OCI-LY7 (cell line): ENCODE measurements around the gene PHEX. TPM values are rescaled to one million over a fixed set of nuclear protein-coding genes. Genes with fewer than 3 reads are reported as not detected.

Experiments
- BruUV-seq: library from RNA; stranded (reverse); fragments of 400-500 nt; replicated peaks from 2 replicates; lab custom pipeline; 2021; lab: Mats Ljungman, UMichigan
- CTCF ChIA-PET: fragments of 300-600 bp; sonication (Branson Sonifier 250); formaldehyde crosslinking; loops from one replicate; lab custom pipeline; 2022; ENCODE audit warnings: antibody characterized with exemption; ENCODE audit not compliant: unreplicated experiment; lab: Charles Lee
- POLR2A ChIA-PET: fragments of 300-600 bp; sonication (Branson Sonifier 250); formaldehyde crosslinking; loops from one replicate; lab custom pipeline; 2022; ENCODE audit warnings: antibody characterized with exemption; lab: Charles Lee
- DNase-seq: peaks from one replicate; pipeline ENCODE4 v3.0.0-alpha.2; 2015; ENCODE audit warnings: low spot score
- H2AFZ ChIP-seq: fragments of 200-600 bp; sonication (generic), shearing (Covaris generic); 2 replicates; pipeline ENCODE4 v1.6.1; 2014; ENCODE audit warnings: mild to moderate bottlenecking, antibody characterized with exemption, low read length, moderate library complexity
- H3K27ac ChIP-seq: fragments of 200-600 bp; sonication (generic); 2 replicates; pipeline ENCODE4 v1.5.1; 2014; ENCODE audit warnings: mixed run types, low read depth, mild to moderate bottlenecking, moderate library complexity, low read length, inconsistent platforms; ENCODE audit not compliant: poor library complexity, severe bottlenecking
- H3K36me3 ChIP-seq: fragments of 200-600 bp; sonication (generic); 2 replicates; pipeline ENCODE4 v1.6.1; 2014; ENCODE audit warnings: mild to moderate bottlenecking, antibody characterized with exemption, low read length, moderate library complexity, mixed read lengths; ENCODE audit not compliant: insufficient read depth
- H3K4me1 ChIP-seq: fragments of 200-600 bp; sonication (generic); 2 replicates; pipeline ENCODE4 v1.5.1; 2014; ENCODE audit warnings: mild to moderate bottlenecking, low read length; ENCODE audit not compliant: insufficient read depth, poor library complexity, severe bottlenecking
- H3K4me2 ChIP-seq: fragments of 200-600 bp; sonication (generic); 2 replicates; pipeline ENCODE4 v1.6.1; 2014; ENCODE audit warnings: mild to moderate bottlenecking, low read length
- H3K4me3 ChIP-seq: fragments of 200-600 bp; sonication (generic); 2 replicates; pipeline ENCODE4 v1.5.1; 2014; ENCODE audit warnings: mild to moderate bottlenecking, low read depth, low read length; ENCODE audit not compliant: poor library complexity, severe bottlenecking
- H3K79me2 ChIP-seq: fragments of 200-600 bp; sonication (generic); 2 replicates; pipeline ENCODE4 v1.6.1; 2016; ENCODE audit warnings: low read depth, mild to moderate bottlenecking, low read length, moderate library complexity, mixed read lengths; ENCODE audit not compliant: insufficient read depth
- H3K9me2 ChIP-seq: fragments of 200-600 bp; sonication (generic); 2 replicates; pipeline ENCODE4 v1.6.1; 2016; ENCODE audit warnings: mild to moderate bottlenecking, low read length, mixed read lengths; ENCODE audit not compliant: insufficient read depth
- H3K9me3 ChIP-seq: fragments of 200-600 bp; sonication (generic); 2 replicates; pipeline ENCODE4 v1.6.1; 2014; ENCODE audit warnings: mild to moderate bottlenecking, mixed run types, low read length, mixed read lengths
- H4K20me1 ChIP-seq: fragments of 200-600 bp; sonication (generic); 2 replicates; pipeline ENCODE4 v1.6.1; 2014; ENCODE audit warnings: mild to moderate bottlenecking, antibody characterized with exemption, low read length, moderate library complexity, mixed read lengths; ENCODE audit not compliant: insufficient read depth
- EZH2phosphoT487 ChIP-seq: fragments of 200-600 bp; sonication (generic); IDR thresholded peaks from 2 replicates; pipeline ENCODE4 v1.6.1; 2018; ENCODE audit warnings: low read depth, borderline replicate concordance, mild to moderate bottlenecking, mixed run types, antibody characterized with exemption, low read length, moderate library complexity, mixed read lengths
- intact Hi-C: fragments of 100-400 bp; cut with micrococcal nuclease; formaldehyde crosslinking; loops from one replicate; pipeline ENCODE4 v1.10.0; 2022; ENCODE audit not compliant: unreplicated experiment
- total RNA-seq, 2 experiments: library from RNA; depleted of rRNA in 1 of 2; stranded (reverse); fragments of >200 nt in 1 of 2; shearing (Covaris generic) in 1 of 2; gene quantifications; 2 replicates each; pipeline ENCODE4 v1.2.3, GENCODE V29; 2014 to 2022
- TF ChIP-seq, protein P1 (sequence below): fragments of 200-600 bp; sonication (generic); conservative IDR thresholded peaks from 2 replicates; pipeline ENCODE4 v1.5.1; 2014; ENCODE audit warnings: mild to moderate bottlenecking, antibody characterized with exemption, low read length, moderate library complexity, mixed read lengths

The PHEX gene
- total RNA-seq, 2 experiments from 2014 or later = 0.09 TPM; not detected in 1

DNA sequence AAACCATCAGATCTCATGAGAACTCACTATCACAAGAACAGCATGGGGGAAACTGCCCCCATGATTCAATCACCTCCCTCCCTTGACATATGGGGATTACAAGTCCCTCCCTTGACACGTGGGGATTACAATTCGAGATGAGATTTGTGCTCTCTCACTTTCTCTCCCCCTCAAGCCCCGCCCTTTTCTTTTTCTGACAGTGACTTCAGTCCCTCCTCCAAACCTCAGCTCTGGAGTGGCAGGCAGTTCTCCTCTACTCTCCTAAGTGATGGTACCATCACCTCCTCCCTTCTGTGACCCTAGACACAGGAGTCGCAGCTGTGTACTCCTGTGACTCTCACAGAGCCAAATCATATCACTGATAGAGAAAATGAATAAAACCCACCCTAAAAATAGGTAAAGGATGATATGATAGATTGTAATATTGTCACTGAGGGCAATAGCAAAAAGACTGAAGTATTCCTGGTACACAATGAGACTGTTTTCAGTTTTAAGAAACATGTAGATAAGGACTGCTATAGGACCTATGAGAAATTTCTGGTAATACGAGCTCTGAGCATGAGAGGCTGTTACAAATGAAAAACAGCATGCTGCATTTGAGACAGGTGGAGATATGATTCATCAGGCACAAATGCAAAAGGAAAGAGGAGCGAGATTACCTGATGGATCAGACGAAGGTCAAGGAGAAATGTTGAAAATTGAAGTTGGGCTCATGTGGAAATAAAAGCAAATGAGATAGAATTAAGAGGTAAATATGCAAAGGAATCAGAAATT, 139.3 kb downstream of the PHEX start:
- TF ChIP-seq, protein P1, sequence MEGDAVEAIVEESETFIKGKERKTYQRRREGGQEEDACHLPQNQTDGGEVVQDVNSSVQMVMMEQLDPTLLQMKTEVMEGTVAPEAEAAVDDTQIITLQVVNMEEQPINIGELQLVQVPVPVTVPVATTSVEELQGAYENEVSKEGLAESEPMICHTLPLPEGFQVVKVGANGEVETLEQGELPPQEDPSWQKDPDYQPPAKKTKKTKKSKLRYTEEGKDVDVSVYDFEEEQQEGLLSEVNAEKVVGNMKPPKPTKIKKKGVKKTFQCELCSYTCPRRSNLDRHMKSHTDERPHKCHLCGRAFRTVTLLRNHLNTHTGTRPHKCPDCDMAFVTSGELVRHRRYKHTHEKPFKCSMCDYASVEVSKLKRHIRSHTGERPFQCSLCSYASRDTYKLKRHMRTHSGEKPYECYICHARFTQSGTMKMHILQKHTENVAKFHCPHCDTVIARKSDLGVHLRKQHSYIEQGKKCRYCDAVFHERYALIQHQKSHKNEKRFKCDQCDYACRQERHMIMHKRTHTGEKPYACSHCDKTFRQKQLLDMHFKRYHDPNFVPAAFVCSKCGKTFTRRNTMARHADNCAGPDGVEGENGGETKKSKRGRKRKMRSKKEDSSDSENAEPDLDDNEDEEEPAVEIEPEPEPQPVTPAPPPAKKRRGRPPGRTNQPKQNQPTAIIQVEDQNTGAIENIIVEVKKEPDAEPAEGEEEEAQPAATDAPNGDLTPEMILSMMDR = no peak
- TF ChIP-seq EZH2phosphoT487 = no peak
- intact Hi-C loops = no loop called here
- Histone ChIP-seq H3K27ac (no peak overlapping the region), H3K9me2 (no peaks in the 10 kb centered on the region), H4K20me1 (no peaks in the 10 kb centered on the region), H3K4me3 (no peak overlapping the region), H3K4me1 (no peaks in the 10 kb centered on the region), H2AFZ (no peak overlapping the region), H3K79me2 (no peaks in the 10 kb centered on the region), H3K36me3 (no peaks in the 10 kb centered on the region), H3K9me3 (no peaks in the 10 kb centered on the region), H3K4me2 (no peak overlapping the region)
- CTCF ChIA-PET = no interaction called here
- POLR2A ChIA-PET = no interaction called here
- no peak for DNase-seq
- BruUV-seq = no TSS peak

DNA sequence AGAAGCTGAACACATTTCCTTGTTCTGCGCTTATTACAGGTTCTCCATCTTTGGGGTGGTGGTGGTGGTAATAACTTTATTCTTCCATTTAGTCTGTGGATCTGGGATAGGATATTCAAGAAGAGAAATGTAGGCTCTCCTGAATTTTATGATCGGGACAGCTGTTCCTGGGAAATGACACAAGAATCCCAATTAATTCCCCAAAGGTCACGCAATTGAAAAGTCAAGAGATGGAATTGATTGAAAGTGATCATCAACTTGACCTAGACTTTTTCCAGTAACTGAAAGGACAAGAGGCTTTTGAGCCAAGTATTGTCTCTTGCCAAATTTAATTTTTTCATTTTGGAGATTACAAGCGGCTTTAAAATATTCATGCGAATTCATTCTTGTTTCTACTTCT, 141.8 kb downstream of the PHEX start:
- no TSS peak for BruUV-seq
- TF ChIP-seq, protein P1 = no peak
- no peak for TF ChIP-seq EZH2phosphoT487
- Histone ChIP-seq H3K4me3 (no peak overlapping the region), H3K4me2 (no peak overlapping the region), H3K4me1 (no peaks in the 10 kb centered on the region), H3K79me2 (no peaks in the 10 kb centered on the region), H3K9me2 (no peaks in the 10 kb centered on the region), H2AFZ (no peak overlapping the region), H3K9me3 (no peaks in the 10 kb centered on the region), H3K36me3 (no peaks in the 10 kb centered on the region), H4K20me1 (no peaks in the 10 kb centered on the region), H3K27ac (no peak overlapping the region)
- no peak for DNase-seq
- ChIA-PET CTCF (no interaction called here), POLR2A (no interaction called here)
- intact Hi-C loops = no loop called here

DNA sequence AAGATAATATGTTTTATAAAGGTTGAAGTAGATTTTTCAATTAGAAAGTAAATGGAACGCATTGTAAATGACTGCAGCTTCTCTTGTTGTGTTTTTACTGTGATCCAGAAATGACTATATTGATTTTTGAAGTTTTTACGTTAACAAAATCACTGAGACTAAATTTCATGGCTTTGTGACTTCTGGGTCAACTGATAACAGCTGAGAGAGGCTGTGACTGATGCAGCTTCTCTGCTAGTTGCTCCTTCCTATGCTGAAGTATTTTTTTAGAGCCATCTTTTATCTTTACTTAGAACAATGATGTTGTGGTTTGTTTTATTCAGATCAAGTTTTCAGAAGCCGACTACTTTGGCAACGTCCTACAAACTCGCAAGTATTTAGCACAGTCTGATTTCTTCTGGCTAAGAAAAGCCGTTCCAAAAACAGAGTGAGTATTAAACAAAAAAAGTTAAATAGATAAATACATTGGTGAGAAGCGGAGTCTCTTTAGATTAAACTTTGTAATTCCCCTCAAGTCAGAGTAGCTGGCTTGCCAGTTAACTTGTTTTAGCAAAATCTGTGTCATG, 145.9 kb downstream of the PHEX start:
- POLR2A ChIA-PET = no interaction called here
- intact Hi-C loops = no loop called here
- H4K20me1 ChIP-seq = no peaks in the 10 kb centered on the region
- no peak overlapping the region for H3K27ac ChIP-seq
- TF ChIP-seq, protein P1 = no peak
- no peak for TF ChIP-seq EZH2phosphoT487
- H3K9me3 ChIP-seq = no peaks in the 10 kb centered on the region
- no peaks in the 10 kb centered on the region for H3K9me2 ChIP-seq
- H3K4me3 ChIP-seq = no peak overlapping the region
- no peak for DNase-seq
- BruUV-seq = no TSS peak
- H3K79me2 ChIP-seq = no peaks in the 10 kb centered on the region
- no peak overlapping the region for H2AFZ ChIP-seq
- no peaks in the 10 kb centered on the region for H3K36me3 ChIP-seq
- CTCF ChIA-PET = no interaction called here
- H3K4me2 ChIP-seq = no peak overlapping the region
- H3K4me1 ChIP-seq = no peaks in the 10 kb centered on the region
